ENCODE measurements around the gene THOC5.
"Not testable (repeated sequence)": the region's sequence is repeated elsewhere in the genome, so short reads cannot be mapped to it uniquely, and the experiment has no call there.

Gene THOC5

DNA sequence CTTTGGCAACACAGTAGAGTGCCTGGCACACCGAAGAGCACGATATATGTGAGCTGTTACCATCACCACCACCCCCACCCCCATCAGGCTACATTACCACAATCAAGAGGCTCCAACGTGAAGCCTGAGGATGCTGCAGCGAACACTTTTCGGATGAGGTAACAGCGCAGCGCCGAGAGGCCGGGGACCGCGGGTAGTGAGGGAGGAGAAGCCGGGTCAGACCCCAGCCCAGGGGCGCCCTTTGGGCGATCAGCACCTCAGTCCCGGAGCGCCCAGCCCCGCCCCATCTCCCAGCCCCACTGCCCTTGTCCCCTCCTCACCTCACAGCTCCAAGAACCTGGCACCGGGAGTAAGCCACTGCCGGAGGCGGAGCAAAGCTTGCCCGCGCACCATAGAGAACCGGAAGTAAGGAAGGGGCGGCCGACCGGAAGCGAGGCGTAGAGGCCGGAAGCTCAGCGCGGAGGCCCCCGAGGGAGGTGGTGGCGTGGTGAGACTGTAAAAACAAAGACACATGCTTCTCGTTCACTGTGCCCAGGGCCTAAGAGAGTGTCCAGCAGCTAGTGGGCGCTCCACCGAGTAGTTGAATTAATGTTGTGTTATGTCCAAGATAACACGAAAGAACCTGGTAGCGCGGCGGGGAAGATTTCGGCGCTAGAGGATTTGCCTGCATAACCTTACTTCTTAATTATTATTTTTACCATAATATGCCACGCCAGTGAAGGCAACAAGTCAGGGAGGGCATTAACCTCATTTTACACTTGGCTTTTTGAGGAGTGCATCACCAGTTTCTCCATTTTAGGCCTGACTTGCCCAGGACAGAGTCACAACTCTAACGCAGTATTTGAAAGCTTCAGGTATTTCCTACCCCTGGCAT lies at the start of gene THOC5:
TSS of gene THOC5 (minus strand) at position 407 of the 874 bp plus-strand sequence. CDS start 4,610 bp downstream, outside the sequence.
- peak; percentile 97 for DNase-seq
- TF ChIP-seq, protein P1, sequence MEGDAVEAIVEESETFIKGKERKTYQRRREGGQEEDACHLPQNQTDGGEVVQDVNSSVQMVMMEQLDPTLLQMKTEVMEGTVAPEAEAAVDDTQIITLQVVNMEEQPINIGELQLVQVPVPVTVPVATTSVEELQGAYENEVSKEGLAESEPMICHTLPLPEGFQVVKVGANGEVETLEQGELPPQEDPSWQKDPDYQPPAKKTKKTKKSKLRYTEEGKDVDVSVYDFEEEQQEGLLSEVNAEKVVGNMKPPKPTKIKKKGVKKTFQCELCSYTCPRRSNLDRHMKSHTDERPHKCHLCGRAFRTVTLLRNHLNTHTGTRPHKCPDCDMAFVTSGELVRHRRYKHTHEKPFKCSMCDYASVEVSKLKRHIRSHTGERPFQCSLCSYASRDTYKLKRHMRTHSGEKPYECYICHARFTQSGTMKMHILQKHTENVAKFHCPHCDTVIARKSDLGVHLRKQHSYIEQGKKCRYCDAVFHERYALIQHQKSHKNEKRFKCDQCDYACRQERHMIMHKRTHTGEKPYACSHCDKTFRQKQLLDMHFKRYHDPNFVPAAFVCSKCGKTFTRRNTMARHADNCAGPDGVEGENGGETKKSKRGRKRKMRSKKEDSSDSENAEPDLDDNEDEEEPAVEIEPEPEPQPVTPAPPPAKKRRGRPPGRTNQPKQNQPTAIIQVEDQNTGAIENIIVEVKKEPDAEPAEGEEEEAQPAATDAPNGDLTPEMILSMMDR (IDR thresholded peaks at IDR 0.05; ENCODE audit: low read depth, low read length): peak; percentile 74
- peak within 1 kb of the TSS; percentile 81 for H3K27ac ChIP-seq
- peak within 1 kb of the TSS; percentile 84 for H3K4me3 ChIP-seq (ENCODE audit: low read depth, low read length)
- H3K9me3 ChIP-seq (ENCODE audit: severe bottlenecking): no peaks in the 10 kb centered on the region
- no peaks in the 10 kb centered on the region for H3K27me3 ChIP-seq (ENCODE audit: insufficient read depth, low read depth, severe bottlenecking)
- H3K36me3 ChIP-seq: peaks cover 57% of the 10 kb centered on the region

- TF ChIP-seq, protein P1 (IDR thresholded peaks at IDR 0.05; ENCODE audit: low read depth, low read length): no peak
- Histone ChIP-seq H3K27ac (no peak overlapping the region), H3K9me3 (ENCODE audit: severe bottlenecking) (no peaks in the 10 kb centered on the region), H3K36me3 (peaks cover 2% of the 10 kb centered on the region; the same call in 1 of the 2 replicates), H3K4me3 (ENCODE audit: low read depth, low read length) (no peak overlapping the region), H3K27me3 (ENCODE audit: insufficient read depth, low read depth, severe bottlenecking) (no peaks in the 10 kb centered on the region)
- no peak for DNase-seq
Measured at GRCh38 chr22:29598684-29599020, 45.1 kb upstream of the THOC5 start.

- not testable (repeated sequence) for H3K27ac ChIP-seq; H3K27me3 ChIP-seq (ENCODE audit: insufficient read depth, low read depth, severe bottlenecking); H3K36me3 ChIP-seq; DNase-seq; H3K9me3 ChIP-seq (ENCODE audit: severe bottlenecking); H3K4me3 ChIP-seq (ENCODE audit: low read depth, low read length)
Measured at GRCh38 chr22:29597871-29598683, 44.5 kb upstream of the THOC5 start.

- no peak overlapping the region for H3K27ac ChIP-seq
- no peaks in the 10 kb centered on the region for H3K9me3 ChIP-seq (ENCODE audit: severe bottlenecking)
- H3K36me3 ChIP-seq: no peaks in the 10 kb centered on the region
- TF ChIP-seq, protein P1 (IDR thresholded peaks at IDR 0.05; ENCODE audit: low read depth, low read length): no peak
- DNase-seq: no peak
- no peaks in the 10 kb centered on the region for H3K27me3 ChIP-seq (ENCODE audit: insufficient read depth, low read depth, severe bottlenecking)
- no peak overlapping the region for H3K4me3 ChIP-seq (ENCODE audit: low read depth, low read length)
Measured at GRCh38 chr22:29596408-29596807, 42.9 kb upstream of the THOC5 start.

GRCh38 chr22:29594447-29594846 lies 40.9 kb upstream of the THOC5 start:
- not testable (repeated sequence) for H3K27me3 ChIP-seq (ENCODE audit: insufficient read depth, low read depth, severe bottlenecking); H3K27ac ChIP-seq; H3K9me3 ChIP-seq (ENCODE audit: severe bottlenecking); DNase-seq; H3K4me3 ChIP-seq (ENCODE audit: low read depth, low read length); H3K36me3 ChIP-seq

DNA sequence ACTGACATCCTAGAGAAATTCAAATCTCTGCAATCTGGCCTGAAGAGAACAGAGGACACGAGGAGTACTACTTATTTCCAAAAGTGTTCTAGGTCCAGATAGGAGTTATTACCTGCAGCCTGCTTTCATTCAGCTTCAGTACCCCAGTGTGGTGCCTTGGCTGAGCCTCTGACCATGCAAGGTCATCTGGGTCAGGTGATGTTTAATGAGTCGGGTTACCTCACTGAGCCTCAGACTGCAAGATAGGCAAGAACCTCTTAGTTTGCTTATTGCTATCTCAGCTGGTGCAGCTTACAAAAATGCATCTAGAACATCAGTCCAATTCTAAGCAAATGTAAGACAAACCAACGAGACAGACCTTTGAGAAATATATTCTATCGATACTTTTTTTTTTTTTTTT lies 40.4 kb upstream of the THOC5 start:
- Histone ChIP-seq H3K9me3 (ENCODE audit: severe bottlenecking) (no peaks in the 10 kb centered on the region), H3K27ac (no peak overlapping the region), H3K36me3 (no peaks in the 10 kb centered on the region), H3K4me3 (ENCODE audit: low read depth, low read length) (no peak overlapping the region), H3K27me3 (ENCODE audit: insufficient read depth, low read depth, severe bottlenecking) (no peaks in the 10 kb centered on the region)
- no peak for DNase-seq
- TF ChIP-seq, protein P1 (IDR thresholded peaks at IDR 0.05; ENCODE audit: low read depth, low read length): no peak

Data from WERI-Rb-1 (cell line).